Sigmoid colon (tissue), 4 donors: ENCODE measurements around the gene FCN2.

Experiments
- EP300 ChIP-seq, 4 donors: sonication (generic); formaldehyde crosslinking; IDR thresholded peaks; one replicate each; pipeline ENCODE4 v1.6.1; 2017; ENCODE audit warnings: antibody characterized with exemption in 4 of 4
- TF ChIP-seq, protein P1 (sequence below), 4 experiments: fragments of 450-650 bp in 3 of 4; fragments of 200-600 bp in 1 of 4; IDR thresholded peaks; one replicate each; pipeline ENCODE4 v1.5.1; 2016 to 2019; ENCODE audit warnings: antibody characterized with exemption in 4 of 4, mild to moderate bottlenecking in 3 of 4, moderate library complexity in 2 of 4

DNA sequence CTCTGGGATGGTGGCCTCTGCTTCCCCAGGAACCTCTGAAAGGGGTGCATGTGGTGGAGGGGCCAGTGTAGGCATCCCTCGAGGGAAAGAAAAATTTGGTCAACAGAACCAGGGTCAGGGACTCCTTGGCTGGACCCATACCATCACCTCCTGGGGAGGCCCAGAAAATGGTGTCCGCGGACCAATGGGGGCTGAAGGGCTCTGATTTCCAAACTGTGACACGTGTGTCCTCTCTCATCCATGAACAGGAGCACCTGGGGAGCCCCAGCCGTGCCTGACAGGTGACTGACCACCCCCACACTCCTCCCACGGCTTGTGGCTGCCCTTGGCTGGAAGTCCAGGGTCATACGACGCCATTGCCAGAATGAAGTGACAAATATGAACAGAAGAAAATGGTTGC is 3.9 kb downstream of the FCN2 start:
- TF ChIP-seq, protein P1, sequence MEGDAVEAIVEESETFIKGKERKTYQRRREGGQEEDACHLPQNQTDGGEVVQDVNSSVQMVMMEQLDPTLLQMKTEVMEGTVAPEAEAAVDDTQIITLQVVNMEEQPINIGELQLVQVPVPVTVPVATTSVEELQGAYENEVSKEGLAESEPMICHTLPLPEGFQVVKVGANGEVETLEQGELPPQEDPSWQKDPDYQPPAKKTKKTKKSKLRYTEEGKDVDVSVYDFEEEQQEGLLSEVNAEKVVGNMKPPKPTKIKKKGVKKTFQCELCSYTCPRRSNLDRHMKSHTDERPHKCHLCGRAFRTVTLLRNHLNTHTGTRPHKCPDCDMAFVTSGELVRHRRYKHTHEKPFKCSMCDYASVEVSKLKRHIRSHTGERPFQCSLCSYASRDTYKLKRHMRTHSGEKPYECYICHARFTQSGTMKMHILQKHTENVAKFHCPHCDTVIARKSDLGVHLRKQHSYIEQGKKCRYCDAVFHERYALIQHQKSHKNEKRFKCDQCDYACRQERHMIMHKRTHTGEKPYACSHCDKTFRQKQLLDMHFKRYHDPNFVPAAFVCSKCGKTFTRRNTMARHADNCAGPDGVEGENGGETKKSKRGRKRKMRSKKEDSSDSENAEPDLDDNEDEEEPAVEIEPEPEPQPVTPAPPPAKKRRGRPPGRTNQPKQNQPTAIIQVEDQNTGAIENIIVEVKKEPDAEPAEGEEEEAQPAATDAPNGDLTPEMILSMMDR (IDR thresholded peaks at IDR 0.05): no peak
- TF ChIP-seq EP300 (IDR thresholded peaks at IDR 0.05): no peak
